HUES48 (cell line): ENCODE results near the gene COG7.

Source experiments
- H3K27ac ChIP-seq: one replicate; pipeline ENCODE4 v1.7.0; 2013; ENCODE audit warnings: low read depth, low read length, inconsistent platforms
- H3K27me3 ChIP-seq: 2 replicates; pipeline ENCODE4 v1.6.1; 2013; ENCODE audit warnings: mild to moderate bottlenecking, low read length; ENCODE audit not compliant: control insufficient read depth, insufficient read depth
- H3K36me3 ChIP-seq: 2 replicates; pipeline ENCODE4 v1.6.1; 2013; ENCODE audit warnings: low read length; ENCODE audit not compliant: control insufficient read depth, insufficient read depth
- H3K4me1 ChIP-seq: 2 replicates; pipeline ENCODE4 v1.6.1; 2013; ENCODE audit warnings: mild to moderate bottlenecking, low read length; ENCODE audit not compliant: control insufficient read depth, insufficient read depth
- H3K4me3 ChIP-seq: 2 replicates; pipeline ENCODE4 v1.5.1; 2013; ENCODE audit warnings: mild to moderate bottlenecking, low read depth, low read length
- H3K9ac ChIP-seq: 2 replicates; pipeline ENCODE4 v1.6.1; 2013; ENCODE audit warnings: mild to moderate bottlenecking, low read depth, low read length, moderate library complexity
- H3K9me3 ChIP-seq: 2 replicates; pipeline ENCODE4 v1.6.1; 2013; ENCODE audit warnings: low read length; ENCODE audit not compliant: control insufficient read depth, insufficient read depth

The COG7 gene

DNA sequence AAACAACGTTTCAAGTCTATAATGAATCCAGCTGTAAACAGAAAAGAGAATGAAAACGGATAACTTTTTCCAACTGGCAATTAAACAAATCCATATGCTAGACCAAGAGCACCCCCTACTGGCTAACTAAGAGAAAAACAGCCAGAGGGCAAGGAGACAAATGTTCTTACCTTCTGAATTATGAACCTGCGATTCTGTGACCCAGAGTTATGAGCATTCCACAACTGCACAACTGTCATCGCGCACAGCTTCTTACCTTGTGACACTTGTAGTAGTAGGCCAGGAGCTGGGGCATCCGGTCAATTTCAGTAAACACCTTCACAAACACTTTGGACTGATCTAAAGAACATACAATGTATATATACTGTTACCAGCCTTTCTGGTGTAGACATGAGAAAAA lies 18.6 kb downstream of the COG7 start:
- Histone ChIP-seq H3K9ac (no peak overlapping the region), H3K27ac (no peak overlapping the region), H3K27me3 (no peaks in the 10 kb centered on the region), H3K36me3 (peaks cover 42% of the 10 kb centered on the region), H3K4me3 (no peak overlapping the region), H3K4me1 (no peaks in the 10 kb centered on the region), H3K9me3 (no peaks in the 10 kb centered on the region)

DNA sequence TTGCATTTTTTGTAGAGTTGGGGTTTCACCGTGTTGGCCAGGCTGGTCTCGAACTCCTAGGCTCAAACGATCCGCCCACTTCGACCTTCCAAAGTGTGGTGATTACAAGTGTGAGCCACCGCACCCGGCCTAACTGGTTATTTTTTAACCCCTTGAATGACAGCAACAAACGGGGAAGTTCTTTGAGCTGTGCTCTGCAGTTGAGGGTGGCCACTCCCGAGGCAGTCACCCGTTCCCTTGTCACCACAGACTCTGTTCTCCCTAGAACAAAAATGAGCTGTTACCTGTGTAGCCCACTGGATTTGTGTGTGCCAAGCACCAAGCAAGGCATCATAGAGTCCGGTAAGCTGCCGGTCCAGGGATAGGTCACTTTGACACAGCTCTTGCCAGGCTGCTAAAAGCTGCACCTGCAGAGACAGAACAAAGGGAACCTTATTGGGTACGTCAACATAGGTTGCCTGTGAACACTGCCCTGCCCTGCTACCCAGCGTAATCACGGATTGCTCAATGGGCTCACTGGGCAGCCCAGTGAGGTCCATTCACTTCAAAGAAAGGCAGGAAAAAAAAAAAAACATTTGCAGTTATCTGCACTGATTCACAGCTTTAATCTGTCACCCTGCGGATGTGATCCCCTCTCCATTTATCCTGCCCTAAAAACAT lies 19.6 kb downstream of the COG7 start:
- no peaks in the 10 kb centered on the region for H3K27me3 ChIP-seq
- H3K9ac ChIP-seq, result no peak overlapping the region
- no peaks in the 10 kb centered on the region for H3K4me1 ChIP-seq
- no peak overlapping the region for H3K27ac ChIP-seq
- peaks cover 37% of the 10 kb centered on the region for H3K36me3 ChIP-seq
- H3K9me3 ChIP-seq, result no peaks in the 10 kb centered on the region
- no peak overlapping the region for H3K4me3 ChIP-seq

DNA sequence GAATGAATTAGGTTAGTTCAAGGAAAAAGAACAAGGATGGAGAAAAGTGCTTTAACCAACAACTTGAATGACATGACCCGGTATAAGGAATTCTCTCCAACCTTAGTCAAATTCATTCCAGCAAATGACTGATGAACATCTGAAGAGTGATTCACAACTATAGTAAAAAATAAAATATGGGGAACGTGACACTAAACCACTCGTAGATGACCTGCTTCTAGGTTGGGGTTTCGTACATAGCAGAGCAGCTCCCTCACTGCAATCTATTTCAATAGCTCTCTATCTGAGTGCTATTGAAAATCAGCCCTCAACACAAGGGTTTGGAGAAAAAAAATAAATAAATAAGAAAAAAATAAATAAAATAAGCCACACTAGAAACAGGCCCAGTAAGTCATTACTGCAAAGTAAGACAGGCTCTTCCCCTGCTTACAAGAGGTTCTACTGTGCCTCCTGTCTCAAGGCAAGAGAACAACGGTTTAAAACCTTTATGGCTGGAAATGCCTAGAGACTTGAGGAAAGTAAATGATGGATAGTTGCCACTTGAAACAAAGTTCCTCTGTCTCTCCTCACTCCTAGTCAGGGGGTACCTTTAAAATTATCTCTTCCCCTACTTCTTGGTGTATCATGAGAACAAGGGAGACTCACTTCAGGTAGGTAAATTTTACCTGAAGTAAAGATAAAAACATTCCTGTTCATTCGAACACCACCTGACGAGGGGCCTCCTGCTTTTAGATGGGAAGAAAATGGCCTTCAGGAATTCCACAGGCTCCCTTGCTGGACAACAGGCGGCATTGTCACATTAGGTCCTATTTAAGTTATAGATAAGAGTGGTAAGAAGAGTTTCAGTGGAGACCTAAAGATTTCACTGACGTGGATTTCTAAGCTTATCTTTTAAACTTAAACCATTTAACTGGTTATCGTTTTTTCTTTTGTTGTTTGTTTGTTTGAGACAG lies 20.5 kb downstream of the COG7 start:
- H3K4me3 ChIP-seq, result no peak overlapping the region
- no peaks in the 10 kb centered on the region for H3K4me1 ChIP-seq
- H3K27me3 ChIP-seq, result no peaks in the 10 kb centered on the region
- H3K27ac ChIP-seq, result no peak overlapping the region
- H3K9ac ChIP-seq, result no peak overlapping the region
- no peaks in the 10 kb centered on the region for H3K9me3 ChIP-seq
- peaks cover 33% of the 10 kb centered on the region for H3K36me3 ChIP-seq

DNA sequence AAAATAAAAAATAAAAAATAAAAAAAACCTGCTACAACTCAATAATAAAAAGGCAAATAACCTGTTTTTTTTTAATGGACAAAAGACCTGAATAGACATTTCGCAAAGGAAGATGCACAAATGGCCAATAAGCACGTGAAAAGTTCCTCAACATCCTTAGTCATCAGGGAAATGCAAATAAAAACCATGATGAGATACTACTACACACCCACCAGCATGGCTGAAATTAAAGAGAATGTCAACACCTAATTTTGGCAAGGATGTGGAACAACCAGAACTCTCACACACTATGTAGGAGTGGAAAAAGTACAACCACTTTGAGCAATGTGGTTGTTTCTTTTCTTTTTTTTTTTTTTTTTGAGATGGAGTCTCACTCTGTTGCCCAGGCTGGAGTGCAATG lies 24.6 kb downstream of the COG7 start:
- Histone ChIP-seq H3K27ac (no peak overlapping the region), H3K4me3 (no peak overlapping the region), H3K9me3 (no peaks in the 10 kb centered on the region), H3K36me3 (peaks cover 25% of the 10 kb centered on the region), H3K4me1 (no peaks in the 10 kb centered on the region), H3K9ac (no peak overlapping the region), H3K27me3 (no peaks in the 10 kb centered on the region)

DNA sequence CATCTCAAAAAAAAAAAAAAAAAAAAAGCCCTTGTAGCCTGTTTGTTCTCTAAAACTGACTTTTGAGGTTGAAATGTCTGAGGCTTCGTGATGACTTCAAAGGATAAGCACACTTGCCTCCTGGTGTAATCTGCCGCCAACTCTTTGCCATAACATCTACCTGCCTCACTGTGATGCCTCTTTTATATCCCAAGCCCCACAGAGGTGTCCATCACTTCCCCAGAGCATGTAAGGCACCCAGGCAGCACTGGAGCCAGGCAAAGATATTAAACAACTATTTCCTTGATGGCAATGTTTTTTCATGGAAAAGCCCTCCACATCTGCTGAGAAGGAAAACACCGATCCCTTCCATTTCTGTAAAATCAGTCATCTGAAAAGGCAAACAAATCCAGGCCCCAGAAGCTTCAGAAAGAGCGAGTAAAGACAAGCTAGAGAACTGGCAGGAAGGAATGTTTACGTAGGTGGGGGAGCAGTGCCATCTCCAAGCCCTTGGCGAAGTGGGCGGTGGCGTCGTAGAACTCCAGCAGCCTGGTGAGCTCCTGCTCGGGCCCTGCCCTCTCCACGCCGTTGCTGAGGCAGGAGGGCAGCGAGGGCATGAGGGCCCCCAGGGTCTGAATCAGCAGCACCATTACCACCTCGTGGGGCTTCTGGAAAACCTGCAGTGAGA lies 28.6 kb downstream of the COG7 start:
- H3K27ac ChIP-seq, result no peak overlapping the region
- H3K36me3 ChIP-seq, result 0 out of 2 replicates have a peak, but pooled peaks cover 8% of the 10 kb centered on the region
- no peak overlapping the region for H3K9ac ChIP-seq

DNA sequence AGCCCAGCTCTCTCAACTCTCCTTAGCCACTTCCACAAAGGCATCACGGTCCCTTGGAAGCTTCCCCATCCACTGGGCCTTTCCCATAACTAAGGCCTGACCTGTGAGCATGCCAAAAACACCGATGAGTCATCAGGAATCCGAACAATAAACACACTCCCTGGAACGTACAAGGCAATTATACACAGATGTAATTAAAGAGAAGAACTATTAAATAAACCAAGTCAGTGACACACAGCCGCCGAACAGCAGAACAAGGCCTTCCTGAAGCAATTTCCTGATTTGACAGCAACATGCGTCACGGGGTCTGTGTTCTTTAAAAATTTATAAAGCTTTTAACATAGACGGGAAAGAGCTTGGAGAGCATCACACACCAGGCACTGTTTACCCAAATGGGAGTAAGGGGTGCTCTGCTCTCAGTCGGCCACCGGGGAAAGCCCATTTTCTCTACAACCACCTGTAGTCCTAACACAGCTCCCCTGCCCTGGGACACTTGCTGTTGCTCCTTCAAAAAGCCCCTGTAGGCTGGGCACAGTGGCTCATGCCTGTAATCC lies 29.4 kb downstream of the COG7 start:
- 0 out of 2 replicates have a peak, but pooled peaks cover 8% of the 10 kb centered on the region for H3K36me3 ChIP-seq
- no peaks in the 10 kb centered on the region for H3K27me3 ChIP-seq
- H3K9me3 ChIP-seq, result no peaks in the 10 kb centered on the region
- peaks cover 7% of the 10 kb centered on the region for H3K4me1 ChIP-seq
- no peak overlapping the region for H3K27ac ChIP-seq
- H3K9ac ChIP-seq, result no peak overlapping the region
- no peak overlapping the region for H3K4me3 ChIP-seq

More for the DNA sequence above, 28.6 kb downstream of the COG7 start:
- Histone ChIP-seq H3K27me3 (no peaks in the 10 kb centered on the region), H3K9me3 (no peaks in the 10 kb centered on the region), H3K4me1 (peaks cover 7% of the 10 kb centered on the region), H3K4me3 (no peak overlapping the region)

DNA sequence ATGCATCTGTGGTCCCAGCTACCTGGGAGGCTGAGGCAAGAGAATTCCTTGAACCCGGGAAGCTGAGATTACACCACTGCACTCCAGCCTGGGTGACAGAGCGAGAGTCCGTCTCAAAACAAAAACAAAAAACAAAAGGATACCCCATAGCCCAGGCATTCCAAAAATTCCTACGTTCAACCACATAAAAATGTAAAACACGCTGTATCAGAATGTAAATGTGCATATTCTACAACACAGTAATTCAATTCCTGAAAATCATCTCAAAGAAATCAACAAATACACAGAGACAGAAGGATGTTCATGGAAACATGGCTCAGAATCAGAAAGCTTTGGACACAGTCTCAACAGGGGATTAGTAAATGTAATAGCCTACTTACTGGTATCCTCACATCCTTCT lies 33.0 kb downstream of the COG7 start:
- H3K9ac ChIP-seq, result no peak overlapping the region
- H3K4me3 ChIP-seq, result no peak overlapping the region
- H3K9me3 ChIP-seq, result no peaks in the 10 kb centered on the region
- peaks cover 27% of the 10 kb centered on the region for H3K36me3 ChIP-seq
- H3K27ac ChIP-seq, result no peak overlapping the region
- H3K4me1 ChIP-seq, result peaks cover 7% of the 10 kb centered on the region
- H3K27me3 ChIP-seq, result no peaks in the 10 kb centered on the region

DNA sequence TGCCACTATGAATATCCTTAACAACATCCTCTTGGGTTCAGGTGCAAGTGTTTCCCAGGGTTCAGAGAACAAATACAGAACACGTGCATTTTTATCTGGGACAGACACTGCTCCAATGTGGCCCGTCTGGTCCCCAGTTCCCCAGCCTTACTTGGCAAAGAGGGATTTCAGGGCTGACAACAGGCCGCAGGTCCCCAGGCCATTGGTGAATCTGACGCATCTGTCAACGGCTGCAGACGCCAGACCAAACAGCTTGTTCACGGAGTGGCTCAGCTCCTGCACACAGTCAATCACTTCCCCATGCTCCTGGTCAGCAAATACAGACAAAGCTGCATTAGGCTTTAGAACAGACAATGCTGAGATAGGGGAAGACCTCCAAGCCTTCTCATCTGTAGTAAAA lies 36.2 kb downstream of the COG7 start:
- Histone ChIP-seq H3K9me3 (no peaks in the 10 kb centered on the region), H3K27me3 (no peaks in the 10 kb centered on the region), H3K4me3 (no peak overlapping the region), H3K36me3 (peaks cover 47% of the 10 kb centered on the region), H3K27ac (no peak overlapping the region), H3K9ac (no peak overlapping the region), H3K4me1 (peaks cover 7% of the 10 kb centered on the region)

DNA sequence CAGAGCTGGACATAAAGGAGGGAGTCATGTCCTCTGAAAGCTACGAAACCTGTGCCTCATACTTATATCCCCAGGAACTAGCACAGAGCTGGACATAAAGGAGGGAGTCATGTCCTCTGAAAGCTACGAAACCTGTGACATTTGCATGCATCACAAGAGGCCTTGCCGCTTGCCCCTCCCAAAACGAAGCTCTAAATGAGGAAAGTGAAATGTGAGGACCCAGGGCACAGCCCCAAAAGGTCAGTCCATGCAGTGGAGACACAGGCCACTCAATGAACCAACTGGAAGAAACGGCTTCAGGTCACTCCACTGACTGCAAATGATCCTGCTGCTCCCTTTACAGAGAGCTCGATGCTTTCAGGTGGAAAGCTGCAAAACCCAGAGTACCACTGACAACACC lies 38.3 kb downstream of the COG7 start:
- Histone ChIP-seq H3K9me3 (no peaks in the 10 kb centered on the region), H3K36me3 (peaks cover 55% of the 10 kb centered on the region), H3K4me3 (no peak overlapping the region), H3K9ac (no peak overlapping the region), H3K4me1 (peaks cover 8% of the 10 kb centered on the region), H3K27ac (no peak overlapping the region), H3K27me3 (no peaks in the 10 kb centered on the region)

DNA sequence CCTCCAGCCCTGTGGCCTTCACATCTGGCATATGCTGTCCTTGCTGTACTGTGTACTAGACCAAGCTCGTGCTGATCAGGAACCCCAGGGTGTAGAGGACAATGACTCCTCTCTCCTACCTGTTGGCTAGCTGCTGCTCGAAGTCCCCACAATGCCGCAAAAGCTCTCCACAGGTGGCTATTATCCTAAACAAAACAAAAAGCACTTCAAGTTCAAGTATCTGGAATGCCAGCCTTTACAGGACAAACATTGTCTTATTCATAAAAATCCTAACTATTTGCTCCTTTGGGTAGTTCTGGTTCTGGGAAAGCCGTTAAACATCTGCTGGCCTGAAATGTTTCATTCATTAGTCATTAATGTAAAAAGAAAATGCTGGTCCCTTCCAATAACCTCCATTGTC lies 42.8 kb downstream of the COG7 start:
- Histone ChIP-seq H3K9ac (no peak overlapping the region), H3K27ac (peak overlapping the region; percentile 62), H3K4me3 (no peak overlapping the region), H3K9me3 (no peaks in the 10 kb centered on the region), H3K27me3 (no peaks in the 10 kb centered on the region), H3K4me1 (peaks cover 20% of the 10 kb centered on the region), H3K36me3 (peaks cover 57% of the 10 kb centered on the region)
